GM23338 (cell line): ENCODE data around the gene WASHC2A. TPM values are rescaled to one million over a fixed set of nuclear protein-coding genes. Genes with fewer than 3 reads are reported as not detected.
"Not testable (repeated sequence)": the region's sequence is repeated elsewhere in the genome, so short reads cannot be mapped to it uniquely, and the experiment has no call there.

Source experiments
- ATAC-seq: fragments of 200-7000 bp; cut with Tn5 transposase; 3 replicates; pipeline ENCODE4 v1.9.1; 2020
- DNase-seq: peaks from one replicate; pipeline ENCODE4 v3.0.0-alpha.2; 2015; ENCODE audit warnings: low spot score
- H2AFZ ChIP-seq: fragments of 200-600 bp; sonication (generic); 2 replicates; pipeline ENCODE4 v1.8.0; 2016; ENCODE audit warnings: antibody characterized with exemption, mild to moderate bottlenecking, moderate library complexity
- H3F3A ChIP-seq: fragments of 200-600 bp; sonication (generic); replicated peaks from 2 replicates; pipeline ENCODE4 v1.8.0; 2017; ENCODE audit warnings: antibody characterized with exemption, mixed run types, low read depth
- H3K27ac ChIP-seq: fragments of 200-600 bp; sonication (generic); 2 replicates; pipeline ENCODE4 v1.6.1; 2016; ENCODE audit warnings: low read depth
- H3K27me3 ChIP-seq: fragments of 200-600 bp; sonication (generic); 2 replicates; pipeline ENCODE4 v1.8.0; 2016; ENCODE audit warnings: mild to moderate bottlenecking, mixed run types, moderate library complexity; ENCODE audit not compliant: insufficient read depth
- H3K36me3 ChIP-seq: fragments of 200-600 bp; sonication (generic); 2 replicates; pipeline ENCODE4 v1.8.0; 2016; ENCODE audit warnings: mild to moderate bottlenecking; ENCODE audit not compliant: insufficient read depth
- H3K4me1 ChIP-seq: fragments of 200-600 bp; sonication (generic); 2 replicates; pipeline ENCODE4 v1.8.0; 2016; ENCODE audit warnings: mild to moderate bottlenecking, moderate library complexity; ENCODE audit not compliant: insufficient read depth
- H3K4me2 ChIP-seq: fragments of 200-600 bp; sonication (generic); 2 replicates; pipeline ENCODE4 v1.7.1; 2017; ENCODE audit warnings: mixed run types
- H3K4me3 ChIP-seq: fragments of 200-600 bp; sonication (generic); 2 replicates; pipeline ENCODE4 v1.6.1; 2016; ENCODE audit warnings: mixed run types
- H3K79me2 ChIP-seq: fragments of 200-600 bp; sonication (generic); replicated peaks from 2 replicates; pipeline ENCODE4 v1.8.0; 2017; ENCODE audit warnings: mild to moderate bottlenecking; ENCODE audit not compliant: insufficient read depth
- H3K9me2 ChIP-seq: fragments of 200-600 bp; sonication (generic); 2 replicates; pipeline ENCODE4 v1.8.0; 2017; ENCODE audit not compliant: insufficient read depth
- H4K20me1 ChIP-seq: fragments of 200-600 bp; sonication (generic); replicated peaks from 2 replicates; pipeline ENCODE4 v1.8.0; 2017; ENCODE audit warnings: mild to moderate bottlenecking; ENCODE audit not compliant: insufficient read depth
- H3K27ac Mint-ChIP-seq: 2 replicates; pipeline ENCODE4 v1.8.0; 2020; ENCODE audit warnings: inconsistent platforms, mild to moderate bottlenecking, moderate library complexity, mixed read lengths
- H3K27me3 Mint-ChIP-seq: 3 replicates; pipeline ENCODE4 v1.8.0; 2022; ENCODE audit warnings: low read depth, mild to moderate bottlenecking, moderate library complexity, mixed read lengths, inconsistent platforms; ENCODE audit not compliant: insufficient read depth, poor library complexity
- H3K36me3 Mint-ChIP-seq: 3 replicates; pipeline ENCODE4 v1.8.0; 2021; ENCODE audit warnings: low read depth, mild to moderate bottlenecking, inconsistent platforms, moderate library complexity, mixed read lengths
- H3K4me1 Mint-ChIP-seq: 3 replicates; pipeline ENCODE4 v1.8.0; 2020; ENCODE audit warnings: mild to moderate bottlenecking, inconsistent platforms, mixed read lengths
- H3K4me3 Mint-ChIP-seq: 3 replicates; pipeline ENCODE4 v1.8.0; 2021; ENCODE audit warnings: moderate library complexity, mild to moderate bottlenecking, inconsistent platforms, mixed read lengths
- H3K9me3 Mint-ChIP-seq: 3 replicates; pipeline ENCODE4 v1.8.0; 2020; ENCODE audit warnings: moderate library complexity, mild to moderate bottlenecking, inconsistent platforms, mixed read lengths
- POLR2AphosphoS5 ChIP-seq: IDR thresholded peaks from 2 replicates; pipeline ENCODE4 v1.6.1; 2016; ENCODE audit warnings: antibody characterized with exemption, low read depth
- long read RNA-seq: library from polyadenylated mRNA; unstranded; transcript quantifications from one replicate; pipeline ENCODE4 v2.0.0, GENCODE V29; 2020; ENCODE audit not compliant: unreplicated experiment
- polyA plus RNA-seq: library from polyadenylated mRNA; unstranded; fragments of >200 nt; fragmentation: Nextera tagmentation; extraction: Ambion mirVana; gene quantifications from 2 replicates; pipeline ENCODE4 v1.2.1, GENCODE V29; 2016
- total RNA-seq: library from RNA; depleted of rRNA; stranded (reverse); fragments of >200 nt; shearing (Covaris generic); gene quantifications from 2 replicates; pipeline ENCODE4 v1.2.3, GENCODE V29; 2014; rRNA removed
- TF ChIP-seq, protein P1 (sequence below): IDR thresholded peaks from 2 replicates; pipeline ENCODE4 v1.6.1; 2016; ENCODE audit warnings: antibody characterized with exemption

The WASHC2A gene
- total RNA-seq = 24.5 and 26.4 TPM in 2 replicates
- polyA plus RNA-seq = 12.9 and 13.2 TPM in 2 replicates
- long read RNA-seq, full-length matches to known transcripts = 1 of 9 reads
- long read RNA-seq, partial matches to known transcripts = 6 of 9 reads
- long read RNA-seq, other reads (novel, unspliced or antisense) = 2 of 9 reads

- not testable (repeated sequence) for H4K20me1 ChIP-seq, H3K4me1 Mint-ChIP-seq, H2AFZ ChIP-seq, H3K9me2 ChIP-seq, H3K27me3 ChIP-seq, H3K27me3 Mint-ChIP-seq, H3K27ac Mint-ChIP-seq, H3K36me3 Mint-ChIP-seq, H3K4me1 ChIP-seq, H3K9me3 Mint-ChIP-seq, H3K27ac ChIP-seq, H3K36me3 ChIP-seq, H3K79me2 ChIP-seq, H3F3A ChIP-seq
- ATAC-seq (peak; percentile 91), DNase-seq (peak; percentile 65)
- peak within 1 kb of the TSS; percentile 66 for H3K4me3 Mint-ChIP-seq
- TF ChIP-seq, protein P1, sequence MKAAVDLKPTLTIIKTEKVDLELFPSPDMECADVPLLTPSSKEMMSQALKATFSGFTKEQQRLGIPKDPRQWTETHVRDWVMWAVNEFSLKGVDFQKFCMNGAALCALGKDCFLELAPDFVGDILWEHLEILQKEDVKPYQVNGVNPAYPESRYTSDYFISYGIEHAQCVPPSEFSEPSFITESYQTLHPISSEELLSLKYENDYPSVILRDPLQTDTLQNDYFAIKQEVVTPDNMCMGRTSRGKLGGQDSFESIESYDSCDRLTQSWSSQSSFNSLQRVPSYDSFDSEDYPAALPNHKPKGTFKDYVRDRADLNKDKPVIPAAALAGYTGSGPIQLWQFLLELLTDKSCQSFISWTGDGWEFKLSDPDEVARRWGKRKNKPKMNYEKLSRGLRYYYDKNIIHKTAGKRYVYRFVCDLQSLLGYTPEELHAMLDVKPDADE = peak; percentile 46; the same call in 1 of the 2 replicates
- TF ChIP-seq POLR2AphosphoS5 = peak; percentile 71
- H3K4me2 ChIP-seq = peak within 1 kb of the TSS; percentile 75
- H3K4me3 ChIP-seq = peak within 1 kb of the TSS; percentile 69
Measured at GRCh38 chr10:50067546-50068351, at the start of gene WASHC2A. Gene WASHC2A, plus strand, starts transcription at chr10:50067954. Its CDS starts 52 bp downstream, at chr10:50068006.

DNA sequence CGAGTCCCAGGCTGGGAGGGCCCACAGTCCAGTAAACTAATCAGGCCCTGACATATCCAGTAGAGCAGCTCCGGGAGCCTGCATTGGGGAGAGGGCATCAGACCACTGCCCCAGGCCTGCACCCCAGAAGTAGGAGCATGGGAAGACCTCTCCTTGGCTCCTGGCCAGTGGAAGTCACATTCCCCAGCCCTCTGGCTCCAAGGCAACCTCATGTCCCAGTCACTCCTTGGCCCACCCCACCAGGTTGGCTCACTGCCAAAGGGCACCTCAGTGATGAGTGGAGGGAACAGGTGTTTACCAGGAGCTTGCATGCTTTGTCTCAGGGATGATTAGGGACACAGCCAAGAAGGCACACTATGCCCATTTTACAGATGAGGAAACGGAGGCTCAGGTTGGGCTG lies 48.5 kb upstream of the WASHC2A start:
- H3K4me3 ChIP-seq, H3K36me3 Mint-ChIP-seq, H3K36me3 ChIP-seq, ATAC-seq, H3K79me2 ChIP-seq, DNase-seq, H3K9me3 Mint-ChIP-seq, H3K27me3 ChIP-seq, H3K27ac Mint-ChIP-seq, H3F3A ChIP-seq, H4K20me1 ChIP-seq, H3K27ac ChIP-seq, H3K9me2 ChIP-seq, H3K4me3 Mint-ChIP-seq, H3K4me1 ChIP-seq, H2AFZ ChIP-seq, H3K4me2 ChIP-seq, H3K27me3 Mint-ChIP-seq, H3K4me1 Mint-ChIP-seq: not testable (repeated sequence)

DNA sequence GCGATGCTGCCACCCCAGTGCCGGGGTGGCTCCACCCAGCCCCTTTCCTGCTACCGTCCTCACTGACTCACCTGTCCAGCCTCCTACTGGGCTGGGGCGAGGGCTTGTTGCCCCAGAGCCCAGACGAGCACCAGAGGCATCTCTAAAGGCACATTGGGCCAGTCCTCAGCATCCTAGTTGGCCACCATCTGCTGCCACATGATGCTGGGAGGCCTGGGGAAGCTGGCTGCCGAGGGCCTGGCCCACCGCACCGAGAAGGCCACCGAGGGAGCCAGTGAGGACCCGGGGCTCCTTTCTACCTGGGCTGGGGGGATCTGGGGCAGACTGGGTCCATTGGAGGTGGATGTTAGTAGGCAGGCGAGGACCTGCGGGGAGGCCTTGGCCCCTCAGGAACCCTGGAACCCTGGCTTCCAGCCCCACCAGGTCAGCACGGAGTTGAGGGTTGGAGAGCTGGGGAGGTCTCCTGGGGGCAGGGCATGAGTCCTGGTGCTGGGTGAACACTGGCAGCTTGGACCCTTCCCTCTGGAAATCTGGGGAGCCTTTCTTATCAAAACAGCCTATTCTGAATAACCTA lies 47.2 kb upstream of the WASHC2A start:
- DNase-seq, H3K4me1 Mint-ChIP-seq, H3K9me3 Mint-ChIP-seq, H2AFZ ChIP-seq, H3F3A ChIP-seq, H3K79me2 ChIP-seq, H3K36me3 ChIP-seq, H3K27ac ChIP-seq, H3K4me3 ChIP-seq, H3K27ac Mint-ChIP-seq, H4K20me1 ChIP-seq, H3K36me3 Mint-ChIP-seq, H3K27me3 ChIP-seq, ATAC-seq, H3K4me3 Mint-ChIP-seq, H3K4me1 ChIP-seq, H3K27me3 Mint-ChIP-seq, H3K4me2 ChIP-seq, H3K9me2 ChIP-seq: not testable (repeated sequence)
